ENCODE results near the gene FRMD3. TPM values are rescaled to one million over a fixed set of nuclear protein-coding genes. Genes with fewer than 3 reads are reported as not detected.
A peak's percentile ranks its signal among the peaks of the same experiment; 100 is the strongest.

The FRMD3 gene
- total RNA-seq, 4 donors from 2014 or later = 9.9 to 42.4 (median 40.2) TPM

DNA sequence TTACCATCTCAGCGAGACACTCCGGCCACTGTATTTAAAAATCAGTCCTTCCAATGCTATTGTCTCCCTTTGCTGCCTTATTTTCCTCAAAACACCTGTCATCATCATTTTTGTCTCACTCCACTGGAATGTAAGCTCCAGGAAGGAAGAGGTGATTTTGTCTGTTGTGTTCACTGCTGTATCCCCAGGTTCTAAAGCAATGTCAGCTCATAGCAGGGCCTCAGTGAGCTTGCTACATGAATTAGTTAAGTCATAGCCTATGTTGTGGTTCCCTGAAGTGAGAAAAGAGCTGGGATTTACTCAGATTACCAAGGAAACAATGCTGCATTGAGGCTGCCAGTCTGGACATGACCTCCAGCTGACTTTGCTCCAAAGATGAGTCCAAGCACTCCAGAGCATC, 337.7 kb downstream of the FRMD3 start:
- H3K27ac ChIP-seq = no peak overlapping the region
- no peak overlapping the region for H3K4me3 ChIP-seq

DNA sequence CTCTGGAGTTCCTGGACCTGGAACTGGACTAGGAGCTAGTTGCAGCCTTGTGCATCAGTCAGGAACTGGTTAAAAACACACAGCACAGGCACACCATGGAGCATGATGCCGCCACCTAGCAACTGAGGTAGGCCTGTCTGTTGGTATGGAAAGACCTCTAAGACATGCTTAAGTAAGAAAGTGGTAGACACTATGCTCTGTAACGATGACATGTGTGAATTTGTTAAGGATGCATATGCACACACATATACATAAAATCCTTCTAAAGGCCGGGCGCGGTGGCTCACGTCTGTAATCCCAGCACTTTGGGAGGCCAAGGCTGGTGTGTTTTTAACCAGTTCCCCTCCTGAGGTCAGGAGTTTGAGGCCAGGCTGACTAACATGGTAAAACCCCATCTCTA, 338.4 kb downstream of the FRMD3 start:
- H3K9me3 ChIP-seq = no peaks in the 10 kb centered on the region
- no peaks in the 10 kb centered on the region for H3K27me3 ChIP-seq
- H3K4me3 ChIP-seq = no peak overlapping the region
- H3K27ac ChIP-seq = no peak overlapping the region
- H3K36me3 ChIP-seq = no peaks in the 10 kb centered on the region
- TF ChIP-seq POLR2A (IDR thresholded peaks at IDR 0.05) = no peak
- no peaks in the 10 kb centered on the region for H3K4me1 ChIP-seq
- DNase-seq = no peak

More for the DNA sequence above, 337.7 kb downstream of the FRMD3 start:
- Histone ChIP-seq H3K27me3 (no peaks in the 10 kb centered on the region), H3K36me3 (no peaks in the 10 kb centered on the region), H3K9me3 (no peaks in the 10 kb centered on the region), H3K4me1 (no peaks in the 10 kb centered on the region)
- no peak for DNase-seq
- TF ChIP-seq, protein P1, sequence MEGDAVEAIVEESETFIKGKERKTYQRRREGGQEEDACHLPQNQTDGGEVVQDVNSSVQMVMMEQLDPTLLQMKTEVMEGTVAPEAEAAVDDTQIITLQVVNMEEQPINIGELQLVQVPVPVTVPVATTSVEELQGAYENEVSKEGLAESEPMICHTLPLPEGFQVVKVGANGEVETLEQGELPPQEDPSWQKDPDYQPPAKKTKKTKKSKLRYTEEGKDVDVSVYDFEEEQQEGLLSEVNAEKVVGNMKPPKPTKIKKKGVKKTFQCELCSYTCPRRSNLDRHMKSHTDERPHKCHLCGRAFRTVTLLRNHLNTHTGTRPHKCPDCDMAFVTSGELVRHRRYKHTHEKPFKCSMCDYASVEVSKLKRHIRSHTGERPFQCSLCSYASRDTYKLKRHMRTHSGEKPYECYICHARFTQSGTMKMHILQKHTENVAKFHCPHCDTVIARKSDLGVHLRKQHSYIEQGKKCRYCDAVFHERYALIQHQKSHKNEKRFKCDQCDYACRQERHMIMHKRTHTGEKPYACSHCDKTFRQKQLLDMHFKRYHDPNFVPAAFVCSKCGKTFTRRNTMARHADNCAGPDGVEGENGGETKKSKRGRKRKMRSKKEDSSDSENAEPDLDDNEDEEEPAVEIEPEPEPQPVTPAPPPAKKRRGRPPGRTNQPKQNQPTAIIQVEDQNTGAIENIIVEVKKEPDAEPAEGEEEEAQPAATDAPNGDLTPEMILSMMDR (IDR thresholded peaks at IDR 0.05) = no peak
- TF ChIP-seq POLR2A (IDR thresholded peaks at IDR 0.05) = no peak

DNA sequence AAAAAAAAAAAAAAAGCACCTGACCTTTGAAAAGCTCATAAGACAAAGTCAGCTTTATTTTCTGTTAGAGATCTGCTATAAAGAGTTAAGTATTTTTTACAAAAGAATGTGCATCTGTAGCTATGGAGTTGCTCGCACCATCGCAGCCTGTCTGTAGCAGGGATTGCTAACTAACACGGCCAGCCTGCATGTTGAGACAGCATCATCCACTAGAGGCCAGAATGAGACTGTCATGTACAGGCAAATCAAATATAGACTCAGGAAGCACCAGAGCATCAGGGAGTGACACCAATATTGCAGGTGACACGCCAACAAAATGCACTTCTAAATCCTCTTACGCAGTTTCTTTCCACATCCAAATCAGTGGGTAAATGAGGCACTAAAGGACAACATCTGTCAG, 339.0 kb downstream of the FRMD3 start:
- Histone ChIP-seq H3K36me3 (no peaks in the 10 kb centered on the region), H3K27me3 (no peaks in the 10 kb centered on the region), H3K4me1 (no peaks in the 10 kb centered on the region), H3K4me3 (no peak overlapping the region), H3K27ac (no peak overlapping the region), H3K9me3 (no peaks in the 10 kb centered on the region)
- TF ChIP-seq POLR2A (IDR thresholded peaks at IDR 0.05) = no peak
- TF ChIP-seq, protein P1 (IDR thresholded peaks at IDR 0.05) = peak in 4 of 6 experiments; percentile 15 to 76 (median 70)
- DNase-seq = peak in 1 of 3 donors; percentile 55

DNA sequence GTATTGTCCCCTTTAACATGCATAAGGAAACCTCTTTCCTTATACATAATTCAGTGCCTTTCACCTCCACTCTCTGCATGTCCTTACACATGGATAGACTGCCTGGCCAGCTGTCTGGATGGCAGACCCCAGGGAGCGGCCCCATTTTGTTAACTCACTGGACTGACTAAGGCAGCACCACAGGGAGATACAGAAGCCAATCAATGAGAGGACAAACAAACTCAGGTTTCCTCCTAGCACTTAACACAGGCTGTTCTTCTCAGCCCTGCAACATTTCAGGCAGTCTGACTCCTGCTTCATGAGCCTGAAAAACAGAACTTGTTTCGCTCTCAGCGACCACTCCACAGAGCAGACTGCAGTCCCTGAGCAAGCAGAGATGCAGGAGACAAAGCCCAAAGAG, 339.8 kb downstream of the FRMD3 start:
- Histone ChIP-seq H3K27me3 (no peaks in the 10 kb centered on the region), H3K27ac (no peak overlapping the region), H3K4me1 (no peaks in the 10 kb centered on the region), H3K36me3 (no peaks in the 10 kb centered on the region), H3K4me3 (no peak overlapping the region), H3K9me3 (no peaks in the 10 kb centered on the region)
- no peak for DNase-seq
- no peak for TF ChIP-seq POLR2A (IDR thresholded peaks at IDR 0.05)
- TF ChIP-seq, protein P1 (IDR thresholded peaks at IDR 0.05) = no peak

DNA sequence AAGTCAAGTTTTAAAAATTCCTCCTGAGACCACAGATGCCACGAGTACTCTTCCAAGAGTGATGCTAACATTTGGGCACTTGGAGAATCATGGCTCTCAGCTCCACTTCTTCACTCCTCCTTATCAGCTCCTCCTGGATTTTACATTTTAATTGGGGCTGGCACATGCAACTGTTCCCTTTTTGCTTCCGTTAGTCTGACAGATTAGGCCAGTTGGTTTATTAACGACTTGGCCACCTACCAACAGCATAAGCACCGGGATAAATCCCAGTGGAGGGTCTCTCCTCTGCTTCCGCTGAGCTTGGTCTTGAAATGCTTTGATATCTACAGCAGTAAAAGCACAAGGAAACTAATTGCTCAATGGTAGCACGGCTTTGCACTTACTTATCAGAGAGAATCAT, 340.6 kb downstream of the FRMD3 start:
- no peaks in the 10 kb centered on the region for H3K4me1 ChIP-seq
- H3K9me3 ChIP-seq = no peaks in the 10 kb centered on the region
- no peak overlapping the region for H3K4me3 ChIP-seq
- H3K27ac ChIP-seq = no peak overlapping the region
- DNase-seq = no peak
- no peaks in the 10 kb centered on the region for H3K36me3 ChIP-seq
- TF ChIP-seq, protein P1 (IDR thresholded peaks at IDR 0.05) = no peak
- no peak for TF ChIP-seq POLR2A (IDR thresholded peaks at IDR 0.05)
- H3K27me3 ChIP-seq = no peaks in the 10 kb centered on the region

DNA sequence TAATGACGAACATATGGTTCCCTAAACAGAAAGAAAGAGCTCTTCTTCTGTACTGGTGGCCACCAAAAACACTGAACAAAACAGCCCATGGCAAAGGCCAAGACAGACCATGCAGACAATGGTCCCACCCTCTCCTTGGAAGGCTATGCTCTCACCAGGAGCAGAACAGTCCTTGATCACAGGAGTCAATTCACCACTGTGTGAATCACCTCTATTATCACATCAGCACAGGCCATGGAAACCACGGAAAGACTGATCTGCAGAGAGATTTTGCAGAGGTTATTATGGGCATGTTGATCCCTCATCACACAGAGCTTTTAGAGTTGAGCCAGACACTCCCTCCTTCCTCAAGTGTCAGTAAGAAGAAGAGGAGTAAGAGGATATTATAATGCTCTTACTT, 341.3 kb downstream of the FRMD3 start:
- no peak for TF ChIP-seq POLR2A (IDR thresholded peaks at IDR 0.05)
- TF ChIP-seq, protein P1 (IDR thresholded peaks at IDR 0.05) = no peak
- Histone ChIP-seq H3K4me3 (no peak overlapping the region), H3K27me3 (no peaks in the 10 kb centered on the region), H3K27ac (no peak overlapping the region), H3K36me3 (no peaks in the 10 kb centered on the region), H3K9me3 (no peaks in the 10 kb centered on the region), H3K4me1 (no peaks in the 10 kb centered on the region)
- no peak for DNase-seq

Small RNA genes lying within 50 kb of the gene (small RNA-seq; reads per million reads assigned to genes)
- gene AL137847.3 (0 reads per million in 2 donors), gene RN7SKP242 (0 reads per million in 2 donors), gene RNU4-29P (0 reads per million in 2 donors)

Other genes starting within 250 kb of the FRMD3 start
- 10 to 100 TPM in 2 of 4 donors, 1 to 10 TPM in 1, not detected in 1; 9.9 to 14.1 (median 12.1) TPM for gene IDNK, start 84.7 kb upstream of the FRMD3 start, total RNA-seq
- 100 to 1,000 TPM in 2 of 4 donors, 10 to 100 TPM in 2; 65.3 to 117 (median 94.9) TPM for gene UBQLN1, start 169.6 kb upstream of the FRMD3 start, total RNA-seq